ENCODE measurements around the gene CCIN.

CCIN gene

DNA sequence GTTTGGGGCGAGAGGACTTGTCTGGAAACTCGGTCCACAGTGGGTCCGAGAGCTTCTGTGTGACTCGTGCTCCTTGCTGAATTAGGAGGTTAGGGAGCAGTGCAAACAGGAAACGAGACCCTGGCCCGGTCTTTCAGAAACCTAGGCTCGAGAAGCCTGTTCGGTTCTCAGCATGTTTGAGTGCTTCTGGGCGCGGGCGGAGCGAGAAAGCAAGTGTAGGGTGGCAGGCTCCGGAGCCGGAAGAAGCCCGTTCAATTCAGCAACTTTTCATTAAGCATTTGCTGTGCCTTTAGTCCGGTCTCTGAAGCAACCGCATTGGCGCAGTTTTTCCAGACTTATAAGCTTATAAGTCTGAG is 22.1 kb downstream of the CCIN start:
- DNase-seq (ENCODE audit: low spot score) = peak; percentile 33

DNA sequence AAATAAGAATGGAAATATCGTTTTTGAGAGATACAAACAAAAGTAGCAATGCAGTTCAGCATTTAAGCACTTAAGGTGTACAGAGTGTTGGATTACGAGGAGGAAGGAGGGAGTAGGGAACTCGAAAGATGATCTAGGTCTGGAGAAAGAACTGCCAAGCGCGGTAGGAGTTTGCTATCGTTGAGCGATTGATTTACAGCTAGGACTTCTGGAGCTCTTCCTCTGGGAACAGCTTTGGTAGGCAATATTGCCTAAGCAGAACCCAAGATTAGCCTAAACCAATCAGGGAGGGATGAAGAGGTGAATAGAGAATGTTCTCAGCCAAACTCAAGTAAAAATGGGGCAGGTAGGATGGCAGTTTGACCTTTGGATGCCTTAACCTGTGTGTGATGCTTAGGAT is 22.5 kb downstream of the CCIN start:
- no peak for DNase-seq (ENCODE audit: low spot score)

DNA sequence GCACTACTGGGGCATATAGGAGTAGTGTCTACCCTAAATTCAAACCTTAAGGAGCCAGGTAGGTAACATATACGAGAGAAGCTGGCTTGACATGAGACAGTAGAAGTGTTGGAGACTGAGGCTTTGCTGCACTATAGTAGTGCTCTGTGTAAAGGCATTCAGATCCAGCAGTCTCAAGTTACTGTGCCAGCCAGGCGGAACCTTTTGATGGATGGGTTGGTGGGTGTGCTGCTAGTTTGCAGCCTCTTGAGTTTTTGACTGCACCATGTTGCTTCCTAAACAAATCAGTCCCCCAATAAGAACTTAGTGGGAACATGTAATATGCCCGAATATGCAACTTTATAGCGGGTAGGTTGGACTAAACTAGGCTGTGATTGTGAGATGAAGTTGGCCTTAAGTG is 23.0 kb downstream of the CCIN start:
- DNase-seq (ENCODE audit: low spot score) = no peak

- DNase-seq (ENCODE audit: low spot score) = no peak
Measured at GRCh38 chr9:36193023-36193422, 23.8 kb downstream of the CCIN start.

- DNase-seq (ENCODE audit: low spot score) = no peak
Measured at GRCh38 chr9:36194326-36195000, 25.3 kb downstream of the CCIN start.

- DNase-seq (ENCODE audit: low spot score) = no peak
Measured at GRCh38 chr9:36204906-36205547, 35.8 kb downstream of the CCIN start.

DNA sequence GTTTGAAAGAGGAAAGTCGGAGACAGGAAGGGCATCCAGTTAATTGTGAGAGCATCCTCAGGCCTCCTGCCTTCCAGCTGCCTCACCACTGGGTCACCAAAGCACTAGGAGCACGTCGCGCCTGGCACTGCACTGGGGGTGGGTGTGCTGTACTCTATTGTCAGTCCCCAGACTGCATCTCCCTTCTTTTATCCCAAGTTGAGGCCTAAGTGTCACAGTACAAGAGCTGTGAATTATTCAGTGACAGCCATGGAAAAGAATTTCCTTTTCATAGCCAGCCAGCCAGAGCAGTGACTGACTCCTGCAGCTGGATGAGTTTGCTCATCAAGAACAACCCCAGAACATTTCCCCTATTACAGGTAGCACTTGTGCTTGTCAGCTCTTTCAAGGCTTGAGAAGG is 37.8 kb downstream of the CCIN start:
- no peak for DNase-seq (ENCODE audit: low spot score)

- peak; percentile 44 for DNase-seq (ENCODE audit: low spot score)
Measured at GRCh38 chr9:36207546-36208012, 38.4 kb downstream of the CCIN start.

GRCh38 chr9:36208521-36209253 is 39.5 kb downstream of the CCIN start:
- no peak for DNase-seq (ENCODE audit: low spot score)

- DNase-seq (ENCODE audit: low spot score) = no peak
Measured at GRCh38 chr9:36210722-36211121, 41.5 kb downstream of the CCIN start.

- no peak for DNase-seq (ENCODE audit: low spot score)
Measured at GRCh38 chr9:36211510-36211909, 42.3 kb downstream of the CCIN start.

DNA sequence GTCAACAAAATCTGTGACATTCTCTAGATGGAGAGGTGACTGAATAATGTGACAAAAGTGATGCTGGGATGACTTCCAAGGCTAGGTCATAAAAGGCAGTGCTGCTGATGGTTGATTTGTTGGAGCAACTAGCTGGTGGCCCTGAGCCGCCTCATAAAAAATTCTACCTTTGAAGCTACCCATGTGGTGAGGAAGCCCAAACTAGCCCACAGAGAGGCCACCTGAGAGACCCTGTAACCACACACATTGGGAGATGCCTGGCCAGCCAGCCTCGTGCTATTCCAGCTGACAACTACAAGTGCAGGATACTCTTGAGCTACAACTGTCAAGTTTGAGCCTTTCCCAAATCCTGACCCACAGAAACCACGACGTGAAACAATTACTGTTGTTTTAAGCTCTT is 44.2 kb downstream of the CCIN start:
- DNase-seq (ENCODE audit: low spot score) = no peak

- no peak for DNase-seq (ENCODE audit: low spot score)
Measured at GRCh38 chr9:36213989-36214388, 44.8 kb downstream of the CCIN start.

DNA sequence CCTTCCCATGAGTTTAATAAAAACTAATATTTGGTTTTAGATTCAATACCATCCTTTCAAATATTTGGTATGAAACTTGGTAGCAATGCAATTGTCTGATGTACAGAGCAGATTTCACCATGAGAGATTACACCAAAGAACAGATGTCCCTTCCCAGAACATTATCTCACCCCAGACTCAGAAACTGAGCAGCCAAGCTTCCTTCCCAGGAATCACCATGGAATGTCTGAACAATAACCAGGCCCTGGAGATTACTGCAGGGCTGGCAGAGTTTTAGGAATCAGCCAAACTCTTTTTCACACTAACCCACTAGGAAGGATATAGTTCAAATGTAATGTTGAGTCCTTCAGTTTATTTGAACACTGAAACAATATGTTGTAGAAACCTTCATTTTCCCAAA is 45.4 kb downstream of the CCIN start:
- DNase-seq (ENCODE audit: low spot score) = no peak

DNA sequence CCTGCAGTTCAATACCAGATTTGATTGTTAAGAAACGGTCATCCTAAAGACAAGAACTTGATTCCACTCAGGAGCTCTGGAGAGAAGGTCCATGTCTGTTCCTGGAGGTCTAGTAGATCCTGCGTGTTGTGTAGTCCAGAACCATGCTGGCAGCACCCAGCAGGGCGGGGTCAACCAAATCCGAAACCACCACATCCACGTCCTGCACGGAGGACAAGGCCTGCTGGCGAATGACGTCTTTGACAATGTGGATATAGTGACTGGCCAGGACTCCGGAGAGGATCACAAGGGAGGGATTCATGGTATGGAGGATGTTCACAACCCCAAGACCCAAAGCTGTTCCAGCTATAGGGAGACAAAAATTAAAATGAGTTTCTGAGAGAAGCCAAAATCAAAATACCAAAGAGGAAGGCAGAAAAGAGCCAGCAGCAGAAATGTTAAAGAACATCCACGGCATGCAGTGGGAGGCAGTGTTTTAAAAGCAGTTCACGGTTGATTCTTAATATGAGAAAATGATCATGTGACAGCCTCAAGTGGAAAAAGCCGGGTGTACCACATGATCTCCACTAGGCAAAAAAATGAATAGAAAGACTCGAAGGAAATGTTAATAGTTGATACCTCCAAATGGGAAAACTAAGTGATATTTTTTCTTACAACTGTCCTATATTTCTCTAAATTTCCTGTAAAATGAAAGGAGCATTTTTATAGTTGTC is 48.2 kb downstream of the CCIN start:
- DNase-seq (ENCODE audit: low spot score) = no peak

- DNase-seq (ENCODE audit: low spot score) = no peak
Measured at GRCh38 chr9:36218011-36218410, 48.8 kb downstream of the CCIN start.

DNA sequence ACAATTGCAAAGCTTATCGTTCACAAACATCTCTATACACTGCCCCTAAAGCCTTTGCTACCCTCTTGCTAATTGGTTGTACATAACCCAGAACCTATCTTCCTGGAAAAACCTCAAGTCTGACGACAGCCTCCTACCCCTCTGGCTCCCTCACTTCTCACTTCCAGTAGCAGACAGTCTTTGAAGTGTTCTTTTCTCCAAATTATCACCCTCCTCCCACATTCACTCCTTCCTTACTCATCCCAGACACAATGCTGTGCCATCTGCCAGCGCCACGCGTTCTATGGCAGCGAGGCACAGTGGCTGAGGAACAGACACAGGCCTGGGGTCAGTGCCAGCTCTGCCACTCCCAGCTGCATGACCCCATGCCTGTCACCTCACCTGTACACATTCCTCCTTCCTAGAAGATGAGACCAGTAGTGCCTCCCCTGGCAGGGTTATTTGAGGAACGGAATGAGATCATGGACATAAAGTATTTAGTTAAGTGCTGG is 49.3 kb downstream of the CCIN start:
- DNase-seq (ENCODE audit: low spot score) = no peak

Measured in hematopoietic multipotent progenitor cell treated with erythropoietin and hydrocortisone succinate and interleukin-3 and kit ligand, for 15 days (in vitro differentiated cells).